Measurements from ENCODE around the gene ALDH1L1.

GRCh38 chr3:126125341-126125740 is 55.0 kb downstream of the ALDH1L1 start:
- TF ChIP-seq POLR2A (IDR thresholded peaks at IDR 0.05) (no peak), POLR2AphosphoS5 (IDR thresholded peaks at IDR 0.05) (no peak), CTCF (IDR thresholded peaks at IDR 0.05) (no peak), EP300 (IDR thresholded peaks at IDR 0.05) (no peak)

All from stomach (tissue), 4 donors.